Measurements from ENCODE around the gene ZNF835. TPM values are rescaled to one million over a fixed set of nuclear protein-coding genes. Genes with fewer than 3 reads are reported as not detected.
"Not testable (repeated sequence)": the region's sequence is repeated elsewhere in the genome, so short reads cannot be mapped to it uniquely, and the experiment has no call there.

ZNF835 gene
- total RNA-seq, 4 donors from 2014 or later, result 0.18 to 3.9 (median 0.87) TPM

DNA sequence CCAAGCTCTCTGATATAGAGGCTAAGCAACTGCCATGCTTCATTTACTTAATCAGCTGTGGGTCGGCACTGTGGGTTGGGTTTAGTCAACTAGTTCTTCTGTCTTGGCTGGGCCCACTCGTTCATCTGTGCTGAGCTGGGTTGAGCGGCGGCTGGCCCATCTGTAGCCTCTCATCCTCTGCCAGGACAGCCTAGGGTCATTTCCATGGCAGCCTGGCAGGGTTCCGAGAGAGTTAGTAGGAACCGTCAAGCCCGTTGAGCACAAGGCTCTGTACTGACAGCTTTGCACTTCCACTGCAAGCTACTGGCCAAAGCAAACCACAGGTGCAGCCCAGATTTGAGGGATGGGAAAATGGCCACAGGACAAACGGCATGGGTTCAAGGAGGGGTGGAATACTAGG is 6.6 kb upstream of the ZNF835 start:
- no peak overlapping the region for H3K27ac ChIP-seq
- no peak for DNase-seq
- no peaks in the 10 kb centered on the region for H3K36me3 ChIP-seq
- intact Hi-C loops (cut with DNase I), result no loop called here
- H3K27me3 ChIP-seq, result no peaks in the 10 kb centered on the region
- H3K4me1 ChIP-seq, result no peaks in the 10 kb centered on the region
- WGBS, 2 donors, result 50 to 57% methylated on average over 1 to 2 of the region's 8 CpGs
- H3K9me3 ChIP-seq, result peaks cover 0 to 28% (median 0%) of the 10 kb centered on the region in 3 donors
- TF ChIP-seq POLR2A (IDR thresholded peaks at IDR 0.05), result no peak
- TF ChIP-seq, protein P1, sequence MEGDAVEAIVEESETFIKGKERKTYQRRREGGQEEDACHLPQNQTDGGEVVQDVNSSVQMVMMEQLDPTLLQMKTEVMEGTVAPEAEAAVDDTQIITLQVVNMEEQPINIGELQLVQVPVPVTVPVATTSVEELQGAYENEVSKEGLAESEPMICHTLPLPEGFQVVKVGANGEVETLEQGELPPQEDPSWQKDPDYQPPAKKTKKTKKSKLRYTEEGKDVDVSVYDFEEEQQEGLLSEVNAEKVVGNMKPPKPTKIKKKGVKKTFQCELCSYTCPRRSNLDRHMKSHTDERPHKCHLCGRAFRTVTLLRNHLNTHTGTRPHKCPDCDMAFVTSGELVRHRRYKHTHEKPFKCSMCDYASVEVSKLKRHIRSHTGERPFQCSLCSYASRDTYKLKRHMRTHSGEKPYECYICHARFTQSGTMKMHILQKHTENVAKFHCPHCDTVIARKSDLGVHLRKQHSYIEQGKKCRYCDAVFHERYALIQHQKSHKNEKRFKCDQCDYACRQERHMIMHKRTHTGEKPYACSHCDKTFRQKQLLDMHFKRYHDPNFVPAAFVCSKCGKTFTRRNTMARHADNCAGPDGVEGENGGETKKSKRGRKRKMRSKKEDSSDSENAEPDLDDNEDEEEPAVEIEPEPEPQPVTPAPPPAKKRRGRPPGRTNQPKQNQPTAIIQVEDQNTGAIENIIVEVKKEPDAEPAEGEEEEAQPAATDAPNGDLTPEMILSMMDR (IDR thresholded peaks at IDR 0.05), result no peak
- no peak overlapping the region for H3K4me3 ChIP-seq

- H3K27ac ChIP-seq; intact Hi-C loops (cut with DNase I); H3K4me3 ChIP-seq; DNase-seq; H3K27me3 ChIP-seq; H3K36me3 ChIP-seq: not testable (repeated sequence)
- peaks cover 6 to 23% (median 8%) of the 10 kb centered on the region in 3 donors for H3K4me1 ChIP-seq
- H3K9me3 ChIP-seq, result peaks cover 0 to 51% (median 0%) of the 10 kb centered on the region in 3 donors
- WGBS, 2 donors, result 85 to 87% methylated on average over 2 of the region's 2 CpGs
Observed at GRCh38 chr19:56672610-56673009, 1.1 kb upstream of the ZNF835 start.

GRCh38 chr19:56670961-56671612 is 470 bp downstream of the ZNF835 start:
- Histone ChIP-seq H3K27me3 (no peaks in the 10 kb centered on the region), H3K4me3 (peak overlapping the region; percentile 22 to 82 (median 54)), H3K4me1 (peaks cover 6 to 23% (median 8%) of the 10 kb centered on the region in 3 donors), H3K27ac (peak overlapping the region in 2 of 4 donors; percentile 19 to 54), H3K9me3 (peaks cover 0 to 66% (median 0%) of the 10 kb centered on the region in 3 donors), H3K36me3 (no peaks in the 10 kb centered on the region)
- TF ChIP-seq, protein P1 (IDR thresholded peaks at IDR 0.05), result no peak
- TF ChIP-seq POLR2A (IDR thresholded peaks at IDR 0.05), result no peak
- intact Hi-C loops (cut with DNase I), result no loop called here
- no peak for DNase-seq
- WGBS, 2 donors, result 24 to 59% methylated on average over 2 to 16 of the region's 35 CpGs

GRCh38 chr19:56670401-56670960 is 1.1 kb downstream of the ZNF835 start:
- Histone ChIP-seq H3K27me3 (no peaks in the 10 kb centered on the region), H3K4me3 (peak overlapping the region in 3 of 4 donors; percentile 52 to 82 (median 56)), H3K9me3 (peaks cover 0 to 72% (median 0%) of the 10 kb centered on the region in 3 donors), H3K4me1 (peaks cover 6 to 23% (median 8%) of the 10 kb centered on the region in 3 donors), H3K27ac (no peak overlapping the region), H3K36me3 (no peaks in the 10 kb centered on the region)
- TF ChIP-seq, protein P1 (IDR thresholded peaks at IDR 0.05), result no peak
- no peak for TF ChIP-seq POLR2A (IDR thresholded peaks at IDR 0.05)
- no peak for DNase-seq
- WGBS, 2 donors, result 64 to 65% methylated on average over 10 to 11 of the region's 17 CpGs
- intact Hi-C loops (cut with DNase I), result no loop called here

- 67 to 82% methylated on average over 6 to 8 of the region's 9 CpGs for WGBS, 2 donors
- Histone ChIP-seq H3K4me3 (no peak overlapping the region), H3K36me3 (peaks cover 0 to 13% (median 0%) of the 10 kb centered on the region in 3 donors), H3K4me1 (peaks cover 6 to 23% (median 8%) of the 10 kb centered on the region in 3 donors), H3K9me3 (peaks cover 0 to 74% (median 4%) of the 10 kb centered on the region in 3 donors), H3K27me3 (no peaks in the 10 kb centered on the region), H3K27ac (no peak overlapping the region)
- intact Hi-C loops (cut with DNase I), result no loop called here
- no peak for DNase-seq
- TF ChIP-seq, protein P1 (IDR thresholded peaks at IDR 0.05), result no peak
- no peak for TF ChIP-seq POLR2A (IDR thresholded peaks at IDR 0.05)
Observed at GRCh38 chr19:56668676-56669075, 2.9 kb downstream of the ZNF835 start.

Measured in esophagus squamous epithelium (tissue), 5 donors.